ENCODE data around the gene C9.
A peak's percentile ranks its signal among the peaks of the same experiment; 100 is the strongest.
"Not testable (repeated sequence)": the region's sequence is repeated elsewhere in the genome, so short reads cannot be mapped to it uniquely, and the experiment has no call there.

C9 gene

GRCh38 chr5:39364367-39364766 lies at the start of gene C9:
Gene C9 (minus strand): TSS chr5:39364495. CDS start chr5:39364464, 31 bp downstream.
- DNase-seq (ENCODE audit: low spot score), result no peak

- DNase-seq (ENCODE audit: low spot score), result no peak
Observed at GRCh38 chr5:39413771-39414170, 49.5 kb upstream of the C9 start.

- no peak for DNase-seq (ENCODE audit: low spot score)
Observed at GRCh38 chr5:39412721-39413394, 48.6 kb upstream of the C9 start.

GRCh38 chr5:39411985-39412384 lies 47.7 kb upstream of the C9 start:
- DNase-seq (ENCODE audit: low spot score), result no peak

- no peak for DNase-seq (ENCODE audit: low spot score)
Observed at GRCh38 chr5:39411061-39411460, 46.8 kb upstream of the C9 start.

GRCh38 chr5:39409033-39409432 lies 44.7 kb upstream of the C9 start:
- DNase-seq (ENCODE audit: low spot score), result no peak

- DNase-seq (ENCODE audit: low spot score), result no peak
Observed at GRCh38 chr5:39405083-39405843, 41.0 kb upstream of the C9 start.

- not testable (repeated sequence) for DNase-seq (ENCODE audit: low spot score)
Observed at GRCh38 chr5:39403761-39404160, 39.5 kb upstream of the C9 start.

GRCh38 chr5:39402140-39402539 lies 37.8 kb upstream of the C9 start:
- not testable (repeated sequence) for DNase-seq (ENCODE audit: low spot score)

- no peak for DNase-seq (ENCODE audit: low spot score)
Observed at GRCh38 chr5:39400713-39401578, 36.7 kb upstream of the C9 start.

- DNase-seq (ENCODE audit: low spot score), result peak; percentile 78
Observed at GRCh38 chr5:39399135-39400036, 35.1 kb upstream of the C9 start.

- DNase-seq (ENCODE audit: low spot score), result no peak
Observed at GRCh38 chr5:39396843-39397242, 32.5 kb upstream of the C9 start.

- no peak for DNase-seq (ENCODE audit: low spot score)
Observed at GRCh38 chr5:39395521-39395920, 31.2 kb upstream of the C9 start.

- peak; percentile 57 for DNase-seq (ENCODE audit: low spot score)
Observed at GRCh38 chr5:39394946-39395345, 30.7 kb upstream of the C9 start.

- no peak for DNase-seq (ENCODE audit: low spot score)
Observed at GRCh38 chr5:39390945-39391344, 26.6 kb upstream of the C9 start.

- DNase-seq (ENCODE audit: low spot score), result no peak
Observed at GRCh38 chr5:39387293-39387692, 23.0 kb upstream of the C9 start.

- no peak for DNase-seq (ENCODE audit: low spot score)
Observed at GRCh38 chr5:39384271-39384670, 20.0 kb upstream of the C9 start.

- no peak for DNase-seq (ENCODE audit: low spot score)
Observed at GRCh38 chr5:39381376-39381775, 17.1 kb upstream of the C9 start.

GRCh38 chr5:39379693-39380092 lies 15.4 kb upstream of the C9 start:
- DNase-seq (ENCODE audit: low spot score), result no peak

- no peak for DNase-seq (ENCODE audit: low spot score)
Observed at GRCh38 chr5:39377613-39378012, 13.3 kb upstream of the C9 start.

- peak; percentile 36 for DNase-seq (ENCODE audit: low spot score)
Observed at GRCh38 chr5:39376293-39376714, 12.0 kb upstream of the C9 start.

GRCh38 chr5:39373791-39374190 lies 9.5 kb upstream of the C9 start:
- DNase-seq (ENCODE audit: low spot score), result no peak
